KBM-7 (cell line): ENCODE measurements around the gene TEX36.
"Not testable (repeated sequence)": the region's sequence is repeated elsewhere in the genome, so short reads cannot be mapped to it uniquely, and the experiment has no call there.

ENCODE experiments used
- DNase-seq: peaks from one replicate; pipeline ENCODE4 v3.0.0-alpha.2; 2015
- in situ Hi-C: fragments of 300-500 bp; cut with MboI; formaldehyde crosslinking; loops from 2 replicates; pipeline ENCODE4 v1.14.3; 2020; ENCODE audit warnings: low sequenced_read_pairs, low pct_unique_long_range_greater_than_20kb, mixed read lengths

The TEX36 gene

GRCh38 chr10:125692601-125693523, 9.9 kb upstream of the TEX36 start:
- in situ Hi-C loops = no loop called here
- no peak for DNase-seq

DNA sequence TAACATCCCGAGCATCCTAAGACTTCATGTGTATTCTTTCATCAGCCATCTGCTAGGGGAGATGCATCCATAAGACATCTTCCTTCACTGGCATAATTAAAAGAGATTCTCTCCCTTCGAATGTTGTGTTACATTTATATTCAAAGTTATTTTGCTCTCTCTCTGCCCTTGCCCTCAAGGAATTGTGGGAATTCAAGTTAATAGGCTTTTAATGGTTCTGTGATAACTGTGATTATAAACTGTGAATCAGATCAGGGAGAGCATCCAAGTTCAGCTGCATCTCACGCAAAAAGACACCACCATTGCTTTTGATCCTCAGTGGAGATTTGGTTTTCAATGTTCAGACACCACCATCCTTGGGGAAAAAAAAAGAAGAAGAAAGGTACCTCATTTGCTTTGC, 9.2 kb upstream of the TEX36 start:
- no peak for DNase-seq
- in situ Hi-C loops = no loop called here

DNA sequence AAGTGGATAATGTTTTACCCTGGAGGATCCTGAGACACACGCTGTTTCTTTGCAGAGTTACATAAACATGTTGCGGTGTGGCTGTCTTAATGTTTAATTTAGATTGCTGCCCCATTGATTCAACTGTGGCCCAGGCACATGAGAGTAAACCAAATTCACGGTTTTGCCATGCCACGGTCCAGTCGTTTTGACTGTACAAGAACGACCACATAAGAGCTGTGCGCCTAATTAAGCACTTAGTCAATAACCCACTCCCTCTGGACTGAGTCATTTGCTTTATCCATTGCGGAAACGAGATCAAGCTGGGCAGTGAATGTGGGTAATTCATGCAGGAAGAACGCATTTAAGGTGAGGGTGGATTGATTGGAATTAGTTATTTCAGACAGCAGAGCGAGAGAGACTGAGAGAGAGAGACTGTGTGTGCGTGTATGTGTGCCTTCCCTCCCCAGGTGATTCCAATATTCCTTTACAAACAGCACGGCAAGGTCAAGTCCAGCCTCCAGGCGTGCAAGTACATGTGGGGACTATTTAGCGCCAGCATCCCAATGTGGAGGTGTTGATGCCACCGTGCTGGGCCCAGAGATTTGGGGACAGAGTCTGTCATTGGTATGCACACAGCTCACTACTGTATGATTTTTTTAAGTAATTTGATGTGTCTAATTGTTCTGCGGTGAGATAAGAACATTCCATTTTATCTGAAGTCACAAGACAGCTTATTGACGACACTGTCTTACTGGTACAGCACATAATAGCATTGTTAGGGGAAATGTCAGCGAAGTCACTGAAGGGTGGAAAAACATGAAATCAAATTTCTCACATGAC, 8.4 kb upstream of the TEX36 start:
- in situ Hi-C loops = no loop called here

GRCh38 chr10:125689955-125690569, 7.1 kb upstream of the TEX36 start:
- DNase-seq = no peak
- in situ Hi-C loops = no loop called here

More for the DNA sequence above, 8.4 kb upstream of the TEX36 start:
- no peak for DNase-seq

- no peak for DNase-seq
- in situ Hi-C loops = no loop called here
These were observed 4.7 kb upstream of the TEX36 start for GRCh38 chr10:125687507-125688185.

- DNase-seq = peak; percentile 51
- in situ Hi-C loops = no loop called here
These were observed 1.6 kb upstream of the TEX36 start for GRCh38 chr10:125684581-125684980.

DNA sequence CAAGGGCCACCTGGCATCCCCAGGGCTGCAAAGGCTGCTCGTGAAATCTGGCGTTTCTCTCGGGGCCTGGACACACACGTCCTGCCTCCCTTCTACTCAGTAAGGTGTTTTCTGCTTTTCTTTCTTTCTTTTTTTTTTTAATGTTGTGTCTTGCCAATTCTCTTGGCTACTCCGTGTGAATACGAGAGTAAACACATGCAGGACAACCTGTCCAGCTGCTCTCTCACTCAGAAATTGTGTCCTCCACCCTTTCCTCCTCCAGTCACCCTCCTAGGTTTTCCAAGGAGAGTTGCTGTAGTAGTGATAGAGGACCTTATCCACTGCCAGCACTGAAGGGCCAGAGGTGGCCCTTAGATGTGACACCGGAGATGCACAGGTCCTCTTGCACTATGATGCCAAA, 858 bp upstream of the TEX36 start:
- in situ Hi-C loops = no loop called here
- DNase-seq = no peak

DNA sequence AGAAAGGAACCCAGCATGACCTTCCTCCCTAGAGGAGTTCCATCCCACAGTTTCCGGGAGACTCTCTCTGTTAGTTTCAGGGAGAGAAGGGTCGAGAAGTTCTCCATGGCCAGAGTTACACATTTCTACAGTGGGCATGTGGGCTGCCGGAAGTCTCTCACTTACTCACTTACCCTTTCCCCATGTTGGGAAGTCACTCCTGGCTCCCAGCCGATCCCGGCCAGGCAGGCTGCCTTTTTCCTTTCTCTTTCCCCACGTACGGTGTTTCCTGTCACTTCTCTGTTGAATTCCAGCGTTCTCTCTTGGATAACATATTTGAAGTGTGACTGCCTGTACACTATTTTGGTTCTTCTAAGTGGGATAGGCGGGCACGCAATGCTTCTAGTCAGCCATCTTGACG, 3.5 kb downstream of the TEX36 start:
- in situ Hi-C loops = no loop called here
- DNase-seq = no peak

GRCh38 chr10:125672884-125673283, 10.1 kb downstream of the TEX36 start:
- in situ Hi-C loops = no loop called here

DNA sequence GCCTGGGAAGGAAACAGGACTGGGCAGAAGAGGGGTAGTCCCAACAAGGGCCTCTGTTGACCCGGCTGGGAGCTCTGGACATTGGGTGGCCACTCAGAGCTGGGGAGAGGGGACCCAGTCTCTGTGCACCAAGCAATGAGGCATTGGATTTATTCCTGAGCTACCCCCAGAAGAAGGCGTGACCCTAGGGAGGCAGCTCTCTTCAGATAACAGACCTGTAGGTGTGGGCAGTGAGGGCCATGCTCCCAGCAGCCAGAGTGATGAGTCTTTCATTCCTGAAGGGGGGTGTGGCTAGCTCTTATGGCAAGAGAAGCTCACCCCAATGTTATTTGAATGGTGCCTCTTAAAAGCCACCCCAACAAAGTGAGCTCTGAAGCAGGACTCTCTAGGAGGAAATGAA, 20.4 kb downstream of the TEX36 start:
- DNase-seq = no peak
- in situ Hi-C loops = no loop called here

More at GRCh38 chr10:125672884-125673283, 10.1 kb downstream of the TEX36 start:
- DNase-seq = no peak

GRCh38 chr10:125661941-125662515, 20.9 kb downstream of the TEX36 start:
- in situ Hi-C loops = no loop called here
- DNase-seq = no peak

DNA sequence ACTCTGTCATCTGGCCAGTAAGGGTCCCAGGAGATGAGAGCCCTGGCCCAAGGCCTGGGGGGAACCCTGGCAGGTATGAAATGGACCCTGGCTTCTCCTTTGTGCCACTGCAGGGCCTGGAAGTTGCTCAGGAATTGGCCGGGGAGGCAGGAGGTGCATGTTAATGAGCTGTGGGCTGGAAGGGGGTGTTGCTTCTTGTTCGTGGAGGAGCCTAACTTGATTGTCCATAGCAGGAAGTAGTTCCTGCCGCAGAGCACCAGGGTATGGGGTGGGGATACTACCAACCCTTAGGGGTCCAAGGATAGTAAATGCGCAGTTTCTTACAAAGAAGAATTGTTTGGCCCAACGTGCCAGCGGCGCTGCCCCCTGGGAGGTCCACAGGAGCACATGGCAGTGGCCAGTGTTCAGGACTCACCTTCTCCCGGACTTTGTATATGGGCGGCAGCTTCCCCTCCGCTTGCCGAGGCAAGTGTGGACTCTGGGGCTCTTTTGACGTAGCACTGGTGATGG, 21.5 kb downstream of the TEX36 start:
- in situ Hi-C loops = no loop called here
- no peak for DNase-seq

- in situ Hi-C loops = no loop called here
- no peak for DNase-seq
These were observed 23.9 kb downstream of the TEX36 start for GRCh38 chr10:125659071-125659470.

GRCh38 chr10:125656523-125656922, 26.4 kb downstream of the TEX36 start:
- in situ Hi-C loops = no loop called here
- DNase-seq = no peak

DNA sequence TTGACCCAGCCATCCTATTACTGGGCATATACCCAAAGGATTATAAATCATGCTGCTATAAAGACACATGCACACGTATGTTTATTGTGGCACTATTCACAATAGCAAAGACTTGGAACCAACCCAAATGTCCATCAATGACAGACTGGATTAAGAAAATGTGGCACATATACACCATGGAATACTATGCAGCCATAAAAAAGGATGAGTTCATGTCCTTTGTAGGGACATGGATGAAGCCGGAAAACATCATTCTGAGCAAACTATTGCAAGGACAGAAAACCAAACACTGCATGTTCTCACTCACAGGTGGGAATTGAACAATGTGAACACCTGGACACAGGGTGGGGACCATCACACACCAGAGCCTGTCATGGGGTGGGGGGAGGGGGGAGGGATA, 29.9 kb downstream of the TEX36 start:
- DNase-seq, in situ Hi-C loops: not testable (repeated sequence)

DNA sequence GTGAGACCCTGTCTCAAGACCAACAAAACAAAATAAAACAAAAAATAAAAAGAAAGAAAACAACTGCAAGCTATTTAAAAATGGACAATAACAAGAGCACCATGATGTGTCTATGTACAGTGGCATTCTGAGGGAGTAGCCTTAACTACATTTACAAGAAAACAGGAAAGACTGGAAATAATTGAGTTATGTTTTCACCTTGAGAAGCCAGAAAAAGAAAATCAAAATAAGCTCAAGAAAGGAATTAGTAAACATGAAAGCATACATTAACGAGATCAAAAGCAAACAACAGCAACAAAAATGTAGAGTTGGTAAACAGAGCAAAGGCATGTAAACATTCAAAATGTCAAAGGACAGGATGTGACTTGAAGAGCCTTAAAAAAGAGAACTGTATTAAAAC, 36.7 kb downstream of the TEX36 start:
- no peak for DNase-seq
- in situ Hi-C loops = no loop called here

DNA sequence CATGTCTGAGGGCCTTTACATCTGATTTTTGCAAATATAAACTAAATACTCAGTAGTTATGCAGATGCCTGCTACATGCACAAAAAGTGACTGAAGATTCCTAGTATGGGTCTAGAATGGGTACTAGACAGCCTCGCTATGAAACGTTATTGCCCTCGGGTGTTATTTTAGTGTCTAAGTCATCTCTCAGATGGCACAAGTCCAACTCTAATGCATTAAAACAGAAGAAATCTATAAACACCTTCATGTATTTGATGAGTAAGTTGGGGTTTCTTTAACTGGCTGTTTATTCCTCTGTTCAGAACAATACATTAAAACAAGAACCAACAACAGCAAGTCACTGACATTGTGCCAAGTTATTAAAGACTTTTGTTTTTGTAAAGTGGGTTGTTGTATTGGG, 41.6 kb downstream of the TEX36 start:
- no peak for DNase-seq
- in situ Hi-C loops = no loop called here

GRCh38 chr10:125640653-125641052, 42.3 kb downstream of the TEX36 start:
- in situ Hi-C loops = no loop called here

DNA sequence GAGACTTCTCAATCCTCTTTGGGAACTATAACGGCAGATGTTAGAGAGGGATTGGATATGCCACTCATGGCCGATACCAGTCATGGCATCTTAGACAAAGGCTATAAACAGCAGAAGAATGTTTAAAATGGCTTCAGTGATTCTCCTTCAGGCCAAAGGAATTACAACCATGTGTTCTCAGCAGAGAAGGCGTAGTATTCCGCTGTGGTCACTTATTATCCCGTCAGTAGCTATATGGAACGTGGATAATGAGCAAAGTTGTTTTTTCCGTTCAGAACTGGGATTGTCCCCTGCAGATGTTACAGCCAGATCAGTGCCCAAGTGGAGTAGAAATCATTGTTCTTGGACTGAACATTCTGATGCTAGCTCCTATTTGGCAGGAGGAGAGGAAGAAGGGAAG, 43.1 kb downstream of the TEX36 start:
- in situ Hi-C loops = no loop called here
- no peak for DNase-seq

More at GRCh38 chr10:125640653-125641052, 42.3 kb downstream of the TEX36 start:
- no peak for DNase-seq
